NT2/D1 (cell line): Measurements from ENCODE around the gene ZSCAN10.

Source experiments
- YY1 ChIP-seq: IDR thresholded peaks from 2 replicates; pipeline ENCODE4 v1.6.1; 2011; ENCODE audit not compliant: insufficient read length, insufficient read depth
- ZNF274 ChIP-seq: IDR thresholded peaks from 2 replicates; pipeline ENCODE4 v1.6.1; 2011; ENCODE audit warnings: mild to moderate bottlenecking, low read depth, low read length

DNA sequence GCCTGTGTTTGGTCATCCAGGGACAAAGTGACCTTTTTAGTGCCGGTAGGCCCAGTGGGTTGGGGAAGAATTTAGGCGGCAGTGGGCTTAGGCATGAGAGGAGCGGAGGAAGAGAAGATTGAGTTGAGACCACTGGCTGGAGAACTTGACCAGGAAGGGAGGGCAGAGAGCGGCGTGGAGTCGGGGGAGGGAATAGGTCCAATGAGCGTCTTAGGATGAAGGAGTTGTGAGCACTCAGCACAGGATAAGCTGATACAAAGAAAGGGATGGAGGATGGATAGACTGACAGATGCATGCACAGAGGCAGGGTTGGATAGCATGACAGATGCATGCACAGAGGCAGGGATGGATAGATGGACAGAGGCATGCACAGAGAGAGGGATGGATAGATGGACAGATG is 25.6 kb downstream of the ZSCAN10 start:
- TF ChIP-seq YY1 (no peak), ZNF274 (no peak)
